RPMI7951 (cell line): ENCODE results near the gene HCRTR1. TPM values are rescaled to one million over a fixed set of nuclear protein-coding genes. Genes with fewer than 3 reads are reported as not detected.

Source experiments
- DNase-seq: peaks from one replicate; pipeline ENCODE4 v3.0.0-alpha.2; 2012; ENCODE audit warnings: low read depth
- total RNA-seq: library from RNA; depleted of rRNA; stranded (reverse); fragments of >200 nt; shearing (Covaris generic); gene quantifications from 2 replicates; pipeline ENCODE4 v1.2.3, GENCODE V29; 2014

Gene HCRTR1
- total RNA-seq, 1 experiment from 2014 or later = not detected

GRCh38 chr1:31598980-31599379 is 18.5 kb upstream of the HCRTR1 start:
- DNase-seq = no peak

GRCh38 chr1:31600641-31601040 is 16.8 kb upstream of the HCRTR1 start:
- DNase-seq = no peak

GRCh38 chr1:31602081-31602480 is 15.4 kb upstream of the HCRTR1 start:
- DNase-seq = no peak

DNA sequence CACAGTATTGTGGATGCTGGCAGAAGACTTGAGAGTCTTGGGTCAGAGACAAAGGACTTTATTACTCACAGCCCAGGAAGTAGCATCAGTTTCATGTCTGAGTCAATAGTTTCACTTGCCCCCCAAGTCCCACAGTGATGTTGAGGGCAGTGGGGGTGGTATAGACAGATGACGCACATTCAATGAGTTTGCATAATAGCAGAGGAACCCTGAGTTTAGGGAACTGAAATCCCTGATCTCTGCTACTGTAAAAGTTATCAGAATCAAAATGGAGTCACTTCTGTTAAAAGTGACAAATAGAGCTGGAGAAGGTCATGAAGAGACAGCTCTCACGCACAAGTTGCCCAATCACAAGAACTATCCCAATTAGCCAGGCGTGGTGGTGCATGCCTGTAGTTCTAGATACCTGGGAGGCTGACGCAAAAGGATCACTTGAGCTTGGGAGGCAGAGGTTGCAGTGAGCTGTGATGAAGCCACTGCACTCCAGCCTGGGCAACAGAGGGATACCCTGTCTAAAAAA is 11.5 kb upstream of the HCRTR1 start:
- peak; percentile 65 for DNase-seq

DNA sequence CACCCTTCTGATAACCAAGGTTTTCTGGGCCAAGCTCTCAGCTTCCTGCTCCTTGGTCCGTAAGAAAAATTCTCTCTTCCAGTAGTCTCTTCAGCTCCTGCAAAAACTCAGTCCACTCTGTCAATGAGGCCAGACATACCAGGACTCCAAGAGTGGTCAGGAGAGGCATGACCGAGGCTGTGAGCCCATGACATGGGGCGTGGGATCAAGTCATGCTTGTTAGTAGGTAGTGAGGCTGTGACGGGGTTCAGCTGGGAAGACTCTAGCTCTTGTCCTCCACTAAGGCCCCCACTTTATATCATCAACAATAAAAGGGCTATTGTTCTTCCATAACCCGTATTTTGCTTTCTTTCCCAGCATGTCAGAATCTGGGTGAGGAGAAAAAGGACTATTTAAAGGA is 10.1 kb upstream of the HCRTR1 start:
- no peak for DNase-seq

- no peak for DNase-seq
These were observed 7.9 kb upstream of the HCRTR1 start for GRCh38 chr1:31609514-31610118.

- no peak for DNase-seq
These were observed 3.0 kb upstream of the HCRTR1 start for GRCh38 chr1:31614414-31615005.

DNA sequence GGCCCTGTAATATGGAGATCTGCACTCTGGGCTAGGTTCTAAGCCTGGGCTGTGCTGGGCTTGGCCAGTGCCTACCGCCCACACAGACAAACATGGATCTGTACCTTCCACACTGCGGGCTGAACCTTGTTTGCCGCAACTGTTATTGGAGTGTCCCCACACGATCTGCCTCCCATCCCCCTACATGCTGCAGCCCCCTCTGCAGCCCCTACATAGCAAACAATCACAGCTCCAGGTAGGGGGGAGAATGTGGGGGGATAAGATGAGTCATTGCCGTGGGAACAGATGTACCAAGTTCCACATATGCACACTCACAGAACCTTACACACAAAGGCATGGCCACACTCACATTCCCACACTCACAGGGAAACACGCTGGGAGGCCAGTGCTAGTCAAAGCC is 2.1 kb upstream of the HCRTR1 start:
- DNase-seq = no peak

GRCh38 chr1:31615939-31616338 is 1.6 kb upstream of the HCRTR1 start:
- no peak for DNase-seq

GRCh38 chr1:31617916-31618746 is 642 bp downstream of the HCRTR1 start:
- peak; percentile 20 for DNase-seq

DNA sequence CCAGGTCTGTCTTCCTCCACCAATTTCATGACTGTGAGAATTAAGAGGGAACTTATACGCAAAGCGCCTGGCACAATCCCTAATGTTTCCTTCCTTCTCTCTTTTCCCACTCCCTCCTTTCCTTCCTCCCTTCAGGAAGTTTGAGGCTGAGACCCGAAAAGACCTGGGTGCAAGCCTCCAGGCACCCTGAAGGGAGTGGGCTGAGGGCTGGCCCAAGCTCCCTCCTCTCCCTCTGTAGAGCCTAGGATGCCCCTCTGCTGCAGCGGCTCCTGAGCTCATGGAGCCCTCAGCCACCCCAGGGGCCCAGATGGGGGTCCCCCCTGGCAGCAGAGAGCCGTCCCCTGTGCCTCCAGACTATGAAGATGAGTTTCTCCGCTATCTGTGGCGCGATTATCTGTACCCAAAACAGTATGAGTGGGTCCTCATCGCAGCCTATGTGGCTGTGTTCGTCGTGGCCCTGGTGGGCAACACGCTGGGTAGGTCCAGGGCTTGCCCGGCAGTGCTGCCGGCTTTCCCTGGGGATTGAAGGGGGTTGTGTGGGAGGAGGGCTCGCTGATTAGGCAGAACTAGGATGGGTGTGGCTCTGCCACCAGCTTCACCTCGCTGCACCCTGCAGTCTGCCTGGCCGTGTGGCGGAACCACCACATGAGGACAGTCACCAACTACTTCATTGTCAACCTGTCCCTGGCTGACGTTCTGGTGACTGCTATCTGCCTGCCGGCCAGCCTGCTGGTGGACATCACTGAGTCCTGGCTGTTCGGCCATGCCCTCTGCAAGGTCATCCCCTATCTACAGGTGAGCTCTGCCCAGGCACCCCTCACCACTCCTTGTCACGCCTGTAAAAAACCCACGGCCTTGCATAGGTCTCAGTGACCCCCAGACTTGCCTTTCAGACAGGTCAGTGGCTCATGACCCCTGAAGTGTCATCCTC is 1.7 kb downstream of the HCRTR1 start:
- no peak for DNase-seq

DNA sequence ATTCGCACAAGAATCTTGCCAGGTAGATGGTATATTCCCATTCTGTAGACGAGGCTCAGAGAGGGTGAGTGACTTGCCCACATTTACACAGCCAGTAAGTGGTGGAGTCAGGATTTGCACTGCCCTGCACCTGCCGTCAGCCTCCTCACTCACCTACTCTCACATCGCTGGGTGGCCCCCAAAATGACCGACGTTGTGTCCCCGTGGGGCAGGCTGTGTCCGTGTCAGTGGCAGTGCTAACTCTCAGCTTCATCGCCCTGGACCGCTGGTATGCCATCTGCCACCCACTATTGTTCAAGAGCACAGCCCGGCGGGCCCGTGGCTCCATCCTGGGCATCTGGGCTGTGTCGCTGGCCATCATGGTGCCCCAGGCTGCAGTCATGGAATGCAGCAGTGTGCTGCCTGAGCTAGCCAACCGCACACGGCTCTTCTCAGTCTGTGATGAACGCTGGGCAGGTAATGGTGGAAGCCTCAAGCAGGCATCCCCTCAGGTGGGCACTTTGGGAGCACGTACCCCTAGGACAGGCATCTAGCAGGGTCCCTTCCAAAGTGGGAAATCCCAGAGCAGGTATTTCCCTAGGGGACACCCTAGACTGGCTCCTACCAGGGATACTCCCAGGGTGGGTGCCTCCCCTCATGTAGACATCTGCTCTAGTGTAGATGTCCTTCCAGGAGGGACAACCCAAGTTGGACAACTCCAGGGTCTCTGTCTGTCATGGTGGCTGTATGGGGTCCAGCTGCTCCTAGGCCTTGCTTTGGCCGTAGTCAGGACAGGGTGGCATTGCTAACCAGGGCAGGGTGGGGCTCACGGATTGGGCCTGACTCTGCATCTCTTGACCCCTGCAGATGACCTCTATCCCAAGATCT is 3.4 kb downstream of the HCRTR1 start:
- no peak for DNase-seq

GRCh38 chr1:31621498-31621820 is 4.0 kb downstream of the HCRTR1 start:
- no peak for DNase-seq

- no peak for DNase-seq
These were observed 4.6 kb downstream of the HCRTR1 start for GRCh38 chr1:31621847-31622730.

- no peak for DNase-seq
These were observed 5.9 kb downstream of the HCRTR1 start for GRCh38 chr1:31623365-31623764.

- DNase-seq = no peak
These were observed 6.8 kb downstream of the HCRTR1 start for GRCh38 chr1:31624309-31624708.

GRCh38 chr1:31624731-31625514 is 7.4 kb downstream of the HCRTR1 start:
- no peak for DNase-seq

DNA sequence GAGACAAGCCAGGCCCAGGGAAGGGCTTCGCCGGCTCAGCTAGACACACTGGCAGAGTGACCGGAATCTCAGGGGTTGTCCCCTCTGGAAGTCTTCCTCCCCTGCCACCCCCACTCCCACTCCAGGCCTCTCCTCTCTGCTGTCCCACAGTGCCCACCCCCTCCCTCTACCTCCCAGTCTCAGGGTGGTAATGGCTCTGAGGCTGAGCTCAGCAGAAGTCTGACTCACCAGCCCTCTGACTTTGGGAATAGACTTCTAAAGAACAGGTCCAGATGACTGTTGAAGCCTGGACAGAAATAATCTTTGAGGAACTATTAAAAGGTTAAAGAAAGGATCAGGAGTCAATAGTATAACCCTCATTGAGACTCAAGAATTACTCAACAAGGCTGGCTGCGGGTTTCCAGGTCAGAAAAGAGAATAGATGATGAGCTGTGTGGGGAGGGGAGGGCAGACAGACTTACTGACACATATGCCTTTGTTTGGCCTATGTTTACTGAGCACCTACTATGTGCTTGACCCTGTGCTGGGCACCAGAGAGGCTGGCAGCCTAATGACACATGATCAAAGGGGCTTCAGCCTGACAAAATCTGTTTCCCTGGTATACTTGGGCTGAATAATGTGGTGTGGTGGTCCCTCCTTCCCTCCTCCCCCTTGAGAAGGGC is 8.2 kb downstream of the HCRTR1 start:
- peak; percentile 60 for DNase-seq
